GM19239 (cell line): ENCODE results near the gene SPRED3.
A peak's percentile ranks its signal among the peaks of the same experiment; 100 is the strongest.
"Not testable (repeated sequence)": the region's sequence is repeated elsewhere in the genome, so short reads cannot be mapped to it uniquely, and the experiment has no call there.

Experiments used
- DNase-seq: peaks from one replicate; pipeline ENCODE4 v3.0.0; 2011; ENCODE audit warnings: low spot score; ENCODE audit not compliant: insufficient read length
- FAIRE-seq: peaks from 2 replicates; lab custom pipeline; 2011; peaks lifted over from hg19 to GRCh38; lab: Jason Lieb, UNC

The SPRED3 gene

GRCh38 chr19:38388349-38389100 lies at the start of gene SPRED3:
SPRED3 (plus strand) TSS chr19:38388697; CDS start chr19:38390303, 1,606 bp downstream.
- no peak for FAIRE-seq
- DNase-seq: no peak

- not testable (repeated sequence) for FAIRE-seq, DNase-seq
Measured at GRCh38 chr19:38339011-38339410, 49.5 kb upstream of the SPRED3 start.

GRCh38 chr19:38340927-38341326 lies 47.6 kb upstream of the SPRED3 start:
- DNase-seq: no peak
- FAIRE-seq: no peak

GRCh38 chr19:38346837-38347236 lies 41.7 kb upstream of the SPRED3 start:
- DNase-seq (no peak), FAIRE-seq (no peak)

- DNase-seq (no peak), FAIRE-seq (no peak)
Measured at GRCh38 chr19:38350883-38351282, 37.6 kb upstream of the SPRED3 start.

- DNase-seq (no peak), FAIRE-seq (no peak)
Measured at GRCh38 chr19:38351865-38352395, 36.6 kb upstream of the SPRED3 start.

GRCh38 chr19:38352611-38353010 lies 35.9 kb upstream of the SPRED3 start:
- FAIRE-seq: no peak

GRCh38 chr19:38355728-38356725 lies 32.5 kb upstream of the SPRED3 start:
- FAIRE-seq (no peak), DNase-seq (no peak)

More at GRCh38 chr19:38352611-38353010, 35.9 kb upstream of the SPRED3 start:
- no peak for DNase-seq

GRCh38 chr19:38358071-38358470 lies 30.4 kb upstream of the SPRED3 start:
- DNase-seq (no peak), FAIRE-seq (no peak)

GRCh38 chr19:38359242-38360021 lies 29.1 kb upstream of the SPRED3 start:
- DNase-seq: no peak
- no peak for FAIRE-seq

- no peak for FAIRE-seq
Measured at GRCh38 chr19:38360351-38360750, 28.1 kb upstream of the SPRED3 start.

GRCh38 chr19:38360839-38361631 lies 27.5 kb upstream of the SPRED3 start:
- no peak for FAIRE-seq
- DNase-seq: no peak

More at GRCh38 chr19:38360351-38360750, 28.1 kb upstream of the SPRED3 start:
- no peak for DNase-seq

- FAIRE-seq (no peak), DNase-seq (peak; percentile 66)
Measured at GRCh38 chr19:38361633-38362075, 26.8 kb upstream of the SPRED3 start.

- peak; percentile 79 for DNase-seq
- peak; percentile 78 for FAIRE-seq
Measured at GRCh38 chr19:38362076-38362945, 26.2 kb upstream of the SPRED3 start.

GRCh38 chr19:38362946-38363688 lies 25.4 kb upstream of the SPRED3 start:
- not testable (repeated sequence) for DNase-seq, FAIRE-seq

GRCh38 chr19:38367041-38367440 lies 21.5 kb upstream of the SPRED3 start:
- DNase-seq (no peak), FAIRE-seq (no peak)

- no peak for FAIRE-seq
- no peak for DNase-seq
Measured at GRCh38 chr19:38369584-38369983, 18.9 kb upstream of the SPRED3 start.
